CD14-positive monocyte (primary cell): Measurements from ENCODE around the gene MYO1H. TPM values are rescaled to one million over a fixed set of nuclear protein-coding genes. Genes with fewer than 3 reads are reported as not detected.
A peak's percentile ranks its signal among the peaks of the same experiment; 100 is the strongest.

Experiments
- DNase-seq, 3 donors: peaks; one replicate each; pipeline ENCODE4 v3.0.0-alpha.2; 2011 to 2022
- H2AFZ ChIP-seq: 2 replicates; pipeline ENCODE4 v1.6.0; 2012; ENCODE audit warnings: mild to moderate bottlenecking, low read depth, low read length, inconsistent platforms; ENCODE audit not compliant: insufficient read depth, poor library complexity, severe bottlenecking
- H3K27ac ChIP-seq, 2 donors: 1 replicate in 1 of 2; 2 replicates in 1 of 2; pipeline ENCODE4 v1.5.1; 2012 to 2013; ENCODE audit warnings: low read length in 2 of 2, control low read depth in 1 of 2, inconsistent platforms in 1 of 2, low read depth in 1 of 2, mild to moderate bottlenecking in 1 of 2
- H3K27me3 ChIP-seq, 2 donors: one replicate each; pipeline versions ENCODE4 v1.6.0 to v1.6.1; 2011 to 2013; ENCODE audit warnings: low read length in 2 of 2; ENCODE audit not compliant: control insufficient read depth in 2 of 2, insufficient read depth in 2 of 2
- H3K36me3 ChIP-seq, 2 donors: replicated peaks in 1 of 2; 1 replicate in 1 of 2; 2 replicates in 1 of 2; pipeline versions ENCODE4 v1.5.1 to v1.6.1; 2012 to 2013; ENCODE audit warnings: low read length in 2 of 2, control low read depth in 1 of 2, inconsistent platforms in 1 of 2, mild to moderate bottlenecking in 1 of 2; ENCODE audit not compliant: insufficient read depth in 2 of 2, control insufficient read depth in 1 of 2
- H3K4me1 ChIP-seq, 2 donors: 1 replicate in 1 of 2; 2 replicates in 1 of 2; pipeline versions ENCODE4 v1.5.1 to v1.6.1; 2012 to 2013; ENCODE audit warnings: low read length in 2 of 2, control low read depth in 1 of 2, inconsistent platforms in 1 of 2, mild to moderate bottlenecking in 1 of 2, moderate library complexity in 1 of 2; ENCODE audit not compliant: insufficient read depth in 2 of 2, control insufficient read depth in 1 of 2
- H3K4me2 ChIP-seq: replicated peaks from 2 replicates; pipeline ENCODE3; 2012; ENCODE audit warnings: low read length, moderate library complexity, mild to moderate bottlenecking; ENCODE audit not compliant: poor library complexity, severe bottlenecking; ENCODE audit errors: extremely low read depth
- H3K4me3 ChIP-seq, 3 experiments: fragments of 200-600 bp in 1 of 3; sonication (generic) in 1 of 3; replicated peaks in 1 of 3; 1 replicate in 2 of 3; 2 replicates in 1 of 3; pipeline ENCODE4 v1.5.1; 2011 to 2013; ENCODE audit warnings: low read length in 3 of 3, mild to moderate bottlenecking in 3 of 3, control low read depth in 2 of 3, low read depth in 2 of 3, inconsistent platforms in 1 of 3, moderate library complexity in 1 of 3
- H3K79me2 ChIP-seq: 2 replicates; pipeline ENCODE4 v1.6.0; 2012; ENCODE audit warnings: mild to moderate bottlenecking, control low read depth, inconsistent platforms, low read length, moderate library complexity; ENCODE audit not compliant: insufficient read depth
- H3K9ac ChIP-seq: 2 replicates; pipeline ENCODE4 v1.6.0; 2017; ENCODE audit warnings: low read length, mild to moderate bottlenecking; ENCODE audit not compliant: insufficient read depth, poor library complexity, severe bottlenecking
- H3K9me3 ChIP-seq, 2 donors: replicated peaks in 1 of 2; 1 replicate in 1 of 2; 2 replicates in 1 of 2; pipeline versions ENCODE4 v1.5.1 to v1.6.1; 2012 to 2013; ENCODE audit warnings: low read length in 2 of 2, control low read depth in 1 of 2; ENCODE audit not compliant: control insufficient read depth in 1 of 2, insufficient read depth in 1 of 2
- H4K20me1 ChIP-seq: 2 replicates; pipeline ENCODE4 v1.6.0; 2012; ENCODE audit warnings: mild to moderate bottlenecking, low read length, control low read depth, moderate library complexity; ENCODE audit not compliant: insufficient read depth
- H3K27ac Mint-ChIP-seq, 7 donors: one replicate each; pipeline ENCODE4 v1.8.0; 2020; ENCODE audit warnings: mild to moderate bottlenecking in 7 of 7, mixed read lengths in 7 of 7, moderate library complexity in 6 of 7, inconsistent platforms in 2 of 7
- H3K27me3 Mint-ChIP-seq, 3 donors: one replicate each; pipeline ENCODE4 v1.8.0; 2021 to 2022; ENCODE audit warnings: low read depth in 3 of 3, mild to moderate bottlenecking in 3 of 3, mixed read lengths in 3 of 3, moderate library complexity in 3 of 3, inconsistent platforms in 1 of 3
- H3K36me3 Mint-ChIP-seq, 2 donors: one replicate each; pipeline ENCODE4 v1.8.0; 2020; ENCODE audit warnings: mixed read lengths in 2 of 2, inconsistent platforms in 1 of 2, mild to moderate bottlenecking in 1 of 2
- H3K4me1 Mint-ChIP-seq: one replicate; pipeline ENCODE4 v1.8.0; 2020; ENCODE audit warnings: mild to moderate bottlenecking, mixed read lengths
- H3K4me3 Mint-ChIP-seq, 2 donors: one replicate each; pipeline ENCODE4 v1.8.0; 2020; ENCODE audit warnings: mild to moderate bottlenecking in 2 of 2, mixed read lengths in 2 of 2, moderate library complexity in 1 of 2
- H3K9me3 Mint-ChIP-seq, 7 donors: one replicate each; pipeline ENCODE4 v1.8.0; 2020 to 2022; ENCODE audit warnings: mixed read lengths in 7 of 7, mild to moderate bottlenecking in 6 of 7, moderate library complexity in 6 of 7, inconsistent platforms in 2 of 7
- WGBS: methylation state at CpG from one replicate; pipeline ENCODE4 v1.1.5; 2013; ENCODE audit warnings: missing lambda C conversion rate; ENCODE audit not compliant: insufficient coverage; 5-methylcytosine and 5-hydroxymethylcytosine counted together
- intact Hi-C, 2 donors: fragments of 100-400 bp; cut with micrococcal nuclease; formaldehyde crosslinking; loops; one replicate each; pipeline versions ENCODE4 v1.15.0 to v1.15.1; 2023
- polyA plus RNA-seq, 3 donors: library from polyadenylated mRNA; depleted of rRNA in 1 of 3; unstranded in 2 of 3; stranded (reverse) in 1 of 3; fragments of 300-500 nt in 2 of 3; fragments of >200 nt in 1 of 3; fragmentation: Illumina TruSeq in 2 of 3; gene quantifications; 1 replicate in 2 of 3; 2 replicates in 1 of 3; pipeline ENCODE4 v1.2.3, GENCODE V29; 2012 to 2021
- TF ChIP-seq, protein P1 (sequence below): fragments of 200-600 bp; IDR thresholded peaks from one replicate; pipeline ENCODE4 v1.8.0; 2022; ENCODE audit warnings: antibody characterized with exemption, mild to moderate bottlenecking

MYO1H gene
- polyA plus RNA-seq, 3 donors, result not detected

DNA sequence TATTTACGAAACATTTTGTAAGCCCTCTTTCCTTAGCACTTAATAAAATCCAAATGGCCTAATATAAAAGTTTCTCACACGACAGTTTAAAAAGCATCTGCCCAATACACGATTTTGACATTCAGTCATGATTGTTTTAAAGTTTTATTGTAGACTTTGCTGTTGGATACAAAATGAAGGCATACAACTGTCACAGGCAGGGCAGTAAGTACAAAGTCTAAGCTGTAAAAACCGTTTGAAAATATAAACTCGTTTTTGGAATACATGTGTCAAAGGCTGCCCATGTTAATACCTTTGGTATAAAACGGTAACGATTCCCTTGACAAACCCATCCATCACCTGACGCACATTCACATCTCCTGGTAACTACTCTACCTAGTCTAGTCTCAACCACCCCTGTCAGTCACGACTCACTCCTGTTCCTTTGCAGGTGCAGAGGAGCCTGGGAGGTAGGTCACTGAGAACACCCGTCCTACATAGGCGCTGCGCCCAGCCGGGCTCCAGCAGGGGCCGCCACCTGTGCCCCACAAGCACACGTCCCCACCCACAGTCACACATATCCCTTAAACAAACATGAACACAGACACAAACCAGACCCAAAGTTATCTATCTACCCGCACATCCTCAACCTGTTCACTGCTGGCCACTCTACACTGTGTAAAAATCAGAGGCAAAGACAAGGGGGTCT lies 102.3 kb downstream of the MYO1H start:
- 91% methylated on average over 12 of the region's 16 CpGs for WGBS
- TF ChIP-seq, protein P1, sequence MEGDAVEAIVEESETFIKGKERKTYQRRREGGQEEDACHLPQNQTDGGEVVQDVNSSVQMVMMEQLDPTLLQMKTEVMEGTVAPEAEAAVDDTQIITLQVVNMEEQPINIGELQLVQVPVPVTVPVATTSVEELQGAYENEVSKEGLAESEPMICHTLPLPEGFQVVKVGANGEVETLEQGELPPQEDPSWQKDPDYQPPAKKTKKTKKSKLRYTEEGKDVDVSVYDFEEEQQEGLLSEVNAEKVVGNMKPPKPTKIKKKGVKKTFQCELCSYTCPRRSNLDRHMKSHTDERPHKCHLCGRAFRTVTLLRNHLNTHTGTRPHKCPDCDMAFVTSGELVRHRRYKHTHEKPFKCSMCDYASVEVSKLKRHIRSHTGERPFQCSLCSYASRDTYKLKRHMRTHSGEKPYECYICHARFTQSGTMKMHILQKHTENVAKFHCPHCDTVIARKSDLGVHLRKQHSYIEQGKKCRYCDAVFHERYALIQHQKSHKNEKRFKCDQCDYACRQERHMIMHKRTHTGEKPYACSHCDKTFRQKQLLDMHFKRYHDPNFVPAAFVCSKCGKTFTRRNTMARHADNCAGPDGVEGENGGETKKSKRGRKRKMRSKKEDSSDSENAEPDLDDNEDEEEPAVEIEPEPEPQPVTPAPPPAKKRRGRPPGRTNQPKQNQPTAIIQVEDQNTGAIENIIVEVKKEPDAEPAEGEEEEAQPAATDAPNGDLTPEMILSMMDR, result no peak
- no peak for DNase-seq
- no peaks in the 10 kb centered on the region for H3K9me3 ChIP-seq
- H3K36me3 Mint-ChIP-seq, result peaks cover 80 to 85% of the 10 kb centered on the region in 2 donors
- H3K4me1 Mint-ChIP-seq, result no peaks in the 10 kb centered on the region
- H3K27me3 Mint-ChIP-seq, result no peaks in the 10 kb centered on the region
- no peak overlapping the region for H3K4me3 Mint-ChIP-seq
- H3K27ac ChIP-seq, result no peak overlapping the region
- no peak overlapping the region for H3K4me3 ChIP-seq
- H3K27ac Mint-ChIP-seq, result peak overlapping the region in 1 of 7 donors; percentile 74
- peaks cover 69 to 91% of the 10 kb centered on the region in 2 donors for H3K36me3 ChIP-seq
- no peak overlapping the region for H2AFZ ChIP-seq
- H3K9me3 Mint-ChIP-seq, result no peaks in the 10 kb centered on the region
- H3K9ac ChIP-seq, result no peak overlapping the region
- intact Hi-C loops, result no loop called here
- no peaks in the 10 kb centered on the region for H3K79me2 ChIP-seq
- H4K20me1 ChIP-seq, result no peaks in the 10 kb centered on the region
- no peaks in the 10 kb centered on the region for H3K4me1 ChIP-seq
- no peaks in the 10 kb centered on the region for H3K27me3 ChIP-seq
- H3K4me2 ChIP-seq, result no peak overlapping the region

DNA sequence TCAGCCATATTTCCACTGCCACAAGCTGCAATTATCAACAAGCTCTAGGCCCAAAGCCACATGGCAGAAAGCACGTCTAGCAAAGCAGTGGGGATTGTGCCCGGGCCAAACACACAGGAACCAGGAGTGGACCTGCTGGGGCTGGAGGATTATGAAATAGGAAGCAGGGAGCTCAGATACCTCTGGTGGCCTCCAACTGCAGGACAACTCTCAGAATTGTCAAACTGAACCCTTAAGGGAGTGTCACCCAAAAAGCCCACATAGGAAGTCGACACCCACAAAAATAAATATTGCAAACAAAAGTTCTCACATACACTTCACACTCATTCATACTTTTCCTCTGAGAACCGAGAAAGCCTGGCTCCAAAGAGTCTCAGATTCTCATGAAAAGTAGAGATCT lies 103.3 kb downstream of the MYO1H start:
- H3K4me3 Mint-ChIP-seq, result no peak overlapping the region
- peaks cover 79 to 96% of the 10 kb centered on the region in 2 donors for H3K36me3 ChIP-seq
- H3K27ac Mint-ChIP-seq, result no peak overlapping the region
- no peak overlapping the region for H3K4me3 ChIP-seq
- 48% methylated on average over 2 of the region's 4 CpGs for WGBS
- no peaks in the 10 kb centered on the region for H3K4me1 ChIP-seq
- intact Hi-C loops, result no loop called here
- TF ChIP-seq, protein P1, result no peak
- H3K4me2 ChIP-seq, result no peak overlapping the region
- no peaks in the 10 kb centered on the region for H3K27me3 ChIP-seq
- H4K20me1 ChIP-seq, result no peaks in the 10 kb centered on the region
- no peaks in the 10 kb centered on the region for H3K27me3 Mint-ChIP-seq
- H3K4me1 Mint-ChIP-seq, result no peaks in the 10 kb centered on the region
- H3K79me2 ChIP-seq, result no peaks in the 10 kb centered on the region
- peaks cover 81 to 89% of the 10 kb centered on the region in 2 donors for H3K36me3 Mint-ChIP-seq
- no peak for DNase-seq
- no peak overlapping the region for H3K27ac ChIP-seq
- no peak overlapping the region for H3K9ac ChIP-seq
- no peaks in the 10 kb centered on the region for H3K9me3 Mint-ChIP-seq
- H2AFZ ChIP-seq, result no peak overlapping the region
- no peaks in the 10 kb centered on the region for H3K9me3 ChIP-seq
